ENCODE measurements around the gene RPRD1B. TPM values are rescaled to one million over a fixed set of nuclear protein-coding genes. Genes with fewer than 3 reads are reported as not detected.
"Not testable (repeated sequence)": the region's sequence is repeated elsewhere in the genome, so short reads cannot be mapped to it uniquely, and the experiment has no call there.

Gene RPRD1B
- total RNA-seq, 1 donor from 2014 or later = 84.7 TPM

GRCh38 chr20:37997516-37997915 lies 36.0 kb upstream of the RPRD1B start:
- no peak for ATAC-seq
- intact Hi-C loops (cut with DNase I) = no loop called here

GRCh38 chr20:37999526-38000263 lies 33.9 kb upstream of the RPRD1B start:
- ATAC-seq (no peak), DNase-seq (ENCODE audit: missing footprints) (no peak)
- intact Hi-C loops (cut with DNase I) = no loop called here

More at GRCh38 chr20:37997516-37997915, 36.0 kb upstream of the RPRD1B start:
- no peak for DNase-seq (ENCODE audit: missing footprints)

GRCh38 chr20:38000293-38000692 lies 33.3 kb upstream of the RPRD1B start:
- no peak for ATAC-seq
- intact Hi-C loops (cut with DNase I) = no loop called here
- no peak for DNase-seq (ENCODE audit: missing footprints)

DNA sequence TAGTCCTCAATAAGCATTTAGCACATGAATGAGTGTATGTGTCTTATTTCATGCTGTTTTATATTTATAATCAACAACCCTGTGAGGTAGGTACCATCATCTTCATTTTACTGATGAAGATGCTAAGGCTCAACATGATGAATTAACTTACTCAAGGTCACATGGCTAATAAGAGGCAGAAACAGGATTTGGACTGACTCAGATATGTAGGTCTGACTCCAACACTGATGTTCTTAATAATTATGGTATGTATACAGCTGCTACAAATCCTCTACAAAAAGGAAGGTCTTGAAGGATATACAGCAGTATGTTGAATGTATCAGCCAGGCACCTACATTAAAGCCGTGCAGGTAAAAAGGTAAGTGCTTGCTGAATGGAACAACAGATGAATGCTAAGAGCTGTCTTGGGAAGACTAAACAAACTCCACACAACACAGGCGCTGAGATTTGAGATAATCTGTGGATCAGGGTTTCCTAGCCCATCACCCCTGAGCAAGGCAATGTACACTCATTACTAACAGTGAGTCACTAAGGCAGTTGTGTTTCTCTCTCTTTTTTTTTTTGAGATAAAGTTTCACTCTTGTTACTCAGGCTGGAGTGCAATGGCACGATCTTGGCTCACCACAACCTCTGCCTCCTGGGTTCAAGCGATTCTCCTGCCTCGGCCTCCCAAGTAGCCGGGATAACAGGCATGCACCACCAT lies 32.2 kb upstream of the RPRD1B start:
- ATAC-seq (no peak), DNase-seq (ENCODE audit: missing footprints) (no peak)
- intact Hi-C loops (cut with DNase I) = no loop called here

DNA sequence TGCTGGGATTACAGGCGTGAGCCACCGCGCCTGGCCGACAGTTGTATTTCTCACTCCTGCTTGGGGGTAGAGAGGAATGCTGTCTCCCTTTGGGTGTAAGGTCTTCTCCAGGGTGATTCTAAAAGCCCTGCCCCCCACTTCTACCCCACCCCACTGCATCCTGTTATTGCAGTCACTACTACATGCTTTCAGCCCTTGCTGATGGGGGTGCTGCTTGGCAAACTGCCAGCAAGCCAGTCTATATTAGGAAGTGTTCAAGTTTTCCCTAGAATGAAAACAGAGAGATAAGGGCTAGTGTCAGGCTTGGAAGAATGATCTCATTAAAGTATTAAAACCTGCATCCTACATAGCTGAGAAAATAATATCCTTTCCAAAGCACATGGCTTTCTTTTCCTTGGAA lies 31.6 kb upstream of the RPRD1B start:
- DNase-seq (ENCODE audit: missing footprints) (no peak), ATAC-seq (no peak)
- intact Hi-C loops (cut with DNase I) = no loop called here

GRCh38 chr20:38002422-38002821 lies 31.1 kb upstream of the RPRD1B start:
- intact Hi-C loops (cut with DNase I) = no loop called here
- DNase-seq (ENCODE audit: missing footprints) (no peak), ATAC-seq (no peak)

GRCh38 chr20:38004416-38004815 lies 29.1 kb upstream of the RPRD1B start:
- ATAC-seq = no peak
- intact Hi-C loops (cut with DNase I) = no loop called here
- no peak for DNase-seq (ENCODE audit: missing footprints)

DNA sequence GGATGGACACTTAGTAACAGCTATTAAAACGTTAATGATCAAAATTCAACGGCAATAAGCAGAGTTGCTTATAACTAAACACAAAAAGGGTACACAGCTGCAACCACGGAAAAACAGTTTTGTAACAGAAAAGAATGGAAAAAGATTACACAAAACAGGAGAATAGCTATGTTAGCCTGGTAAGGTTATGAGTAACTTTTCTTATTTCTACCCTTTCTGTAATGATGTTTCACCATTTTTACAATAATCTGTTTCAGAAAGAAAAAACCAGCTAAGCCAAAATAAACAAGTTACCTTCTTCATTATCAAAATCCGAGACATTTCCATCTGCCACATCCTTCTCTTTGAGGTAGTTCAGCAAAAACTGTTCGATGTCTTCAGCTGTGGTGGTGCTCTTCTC lies 27.6 kb upstream of the RPRD1B start:
- no peak for DNase-seq (ENCODE audit: missing footprints)
- intact Hi-C loops (cut with DNase I) = no loop called here
- ATAC-seq = no peak

DNA sequence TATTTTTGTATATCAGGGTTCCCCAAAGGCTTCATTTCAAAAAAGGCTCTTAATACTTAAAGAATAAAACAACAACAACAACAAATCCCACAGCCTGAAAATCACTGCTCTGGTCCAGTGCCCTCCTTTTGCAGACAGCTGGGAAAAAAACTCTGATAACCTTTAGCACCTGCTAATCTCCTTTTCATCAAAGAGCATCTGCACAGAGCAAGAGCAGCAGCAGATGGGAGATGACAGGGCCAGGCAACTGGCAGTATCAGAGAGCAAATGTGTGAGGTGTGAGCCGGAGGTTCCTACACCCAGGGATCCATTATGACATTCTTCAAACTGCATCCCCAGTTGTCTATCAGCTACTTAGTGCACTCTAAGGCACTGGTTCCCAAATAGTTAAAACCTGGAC lies 26.0 kb upstream of the RPRD1B start:
- DNase-seq (ENCODE audit: missing footprints) (no peak), ATAC-seq (no peak)
- intact Hi-C loops (cut with DNase I) = no loop called here

GRCh38 chr20:38008233-38008944 lies 25.2 kb upstream of the RPRD1B start:
- DNase-seq (ENCODE audit: missing footprints) (no peak), ATAC-seq (no peak)
- intact Hi-C loops (cut with DNase I) = no loop called here

- DNase-seq (ENCODE audit: missing footprints); intact Hi-C loops (cut with DNase I); ATAC-seq: not testable (repeated sequence)
These were observed 24.1 kb upstream of the RPRD1B start for GRCh38 chr20:38009416-38009815.

DNA sequence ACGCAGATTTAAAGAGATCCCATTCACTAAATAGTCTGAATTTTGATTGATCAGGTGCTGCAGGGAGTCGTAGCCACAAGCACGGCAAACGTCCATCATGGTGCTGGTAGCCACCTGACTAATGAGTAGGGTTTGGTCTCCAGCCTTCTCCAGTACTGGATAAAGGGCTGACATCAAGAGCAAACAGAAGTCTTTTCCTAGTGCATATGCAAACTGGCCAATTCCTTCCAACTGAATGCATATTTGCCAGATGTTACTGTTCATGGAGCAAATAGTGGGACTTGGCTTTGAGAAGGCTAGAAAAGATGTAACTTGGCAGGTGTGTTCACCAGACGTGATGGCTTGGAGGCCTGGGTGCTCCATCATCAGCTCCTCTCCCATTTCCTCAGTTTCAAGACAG lies 21.9 kb upstream of the RPRD1B start:
- intact Hi-C loops (cut with DNase I) = no loop called here
- DNase-seq (ENCODE audit: missing footprints) = no peak
- no peak for ATAC-seq

DNA sequence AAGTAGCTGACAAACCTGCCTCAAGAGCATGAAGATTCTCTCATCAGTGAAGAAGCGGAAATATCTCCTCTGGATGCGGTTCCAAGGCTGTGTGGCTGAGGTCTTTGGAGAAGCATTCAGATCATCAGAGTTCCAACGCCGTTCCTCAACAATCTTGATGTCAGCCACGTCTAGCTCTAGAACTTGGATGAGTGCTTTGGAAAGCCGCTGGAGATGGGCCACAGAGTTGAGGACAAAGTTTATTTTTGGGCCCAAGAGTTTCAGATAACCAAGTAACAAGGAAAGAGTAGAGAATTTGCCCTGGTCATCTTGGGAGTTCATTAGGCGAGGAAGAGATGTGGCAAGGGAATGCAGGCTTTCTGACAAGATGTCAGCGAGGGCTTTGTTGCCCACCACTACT lies 21.2 kb upstream of the RPRD1B start:
- ATAC-seq = no peak
- intact Hi-C loops (cut with DNase I) = no loop called here

DNA sequence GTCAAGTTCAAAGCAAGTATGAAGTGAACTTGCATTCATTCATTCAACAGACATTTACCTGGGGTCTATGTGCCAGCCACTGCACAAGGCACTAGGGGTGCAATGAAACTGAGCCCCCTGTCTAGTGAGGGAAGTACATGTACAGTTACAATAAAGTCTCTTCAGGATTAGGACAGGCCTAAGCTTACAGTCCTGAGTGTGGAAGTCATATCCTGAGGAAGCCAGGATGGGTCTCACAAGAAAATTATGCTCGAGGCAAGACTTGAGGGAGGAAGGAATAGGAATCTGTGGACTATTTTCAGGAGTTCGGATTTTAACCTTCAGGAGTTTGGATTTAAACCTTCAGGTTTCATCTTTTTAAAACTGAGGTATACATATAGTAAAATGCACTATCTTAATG lies 19.7 kb upstream of the RPRD1B start:
- no peak for DNase-seq (ENCODE audit: missing footprints)

More for the DNA sequence above, 21.2 kb upstream of the RPRD1B start:
- no peak for DNase-seq (ENCODE audit: missing footprints)

GRCh38 chr20:38017959-38018358 lies 15.6 kb upstream of the RPRD1B start:
- intact Hi-C loops (cut with DNase I) = no loop called here
- no peak for DNase-seq (ENCODE audit: missing footprints)
- no peak for ATAC-seq

More for the DNA sequence above, 19.7 kb upstream of the RPRD1B start:
- ATAC-seq = no peak
- intact Hi-C loops (cut with DNase I) = no loop called here

DNA sequence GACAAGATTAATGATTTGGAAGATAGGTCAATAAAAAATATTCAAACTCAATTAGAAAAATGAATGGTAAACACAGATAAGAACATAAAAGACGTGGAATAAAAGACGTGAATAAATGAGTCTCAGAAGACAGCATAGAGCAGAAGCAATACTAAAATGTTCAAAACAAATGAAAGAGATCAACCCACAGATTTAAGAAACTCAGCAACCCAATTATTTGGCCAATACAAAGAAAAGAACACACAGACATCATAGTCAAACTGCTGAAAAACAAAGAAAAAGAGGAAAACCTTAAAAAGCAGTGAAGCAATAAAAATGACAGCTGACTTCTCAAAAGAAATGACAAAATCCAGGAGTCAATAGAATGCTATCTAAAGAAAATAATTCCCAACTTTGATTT lies 15.2 kb upstream of the RPRD1B start:
- intact Hi-C loops (cut with DNase I) = no loop called here
- no peak for ATAC-seq
- DNase-seq (ENCODE audit: missing footprints) = no peak

DNA sequence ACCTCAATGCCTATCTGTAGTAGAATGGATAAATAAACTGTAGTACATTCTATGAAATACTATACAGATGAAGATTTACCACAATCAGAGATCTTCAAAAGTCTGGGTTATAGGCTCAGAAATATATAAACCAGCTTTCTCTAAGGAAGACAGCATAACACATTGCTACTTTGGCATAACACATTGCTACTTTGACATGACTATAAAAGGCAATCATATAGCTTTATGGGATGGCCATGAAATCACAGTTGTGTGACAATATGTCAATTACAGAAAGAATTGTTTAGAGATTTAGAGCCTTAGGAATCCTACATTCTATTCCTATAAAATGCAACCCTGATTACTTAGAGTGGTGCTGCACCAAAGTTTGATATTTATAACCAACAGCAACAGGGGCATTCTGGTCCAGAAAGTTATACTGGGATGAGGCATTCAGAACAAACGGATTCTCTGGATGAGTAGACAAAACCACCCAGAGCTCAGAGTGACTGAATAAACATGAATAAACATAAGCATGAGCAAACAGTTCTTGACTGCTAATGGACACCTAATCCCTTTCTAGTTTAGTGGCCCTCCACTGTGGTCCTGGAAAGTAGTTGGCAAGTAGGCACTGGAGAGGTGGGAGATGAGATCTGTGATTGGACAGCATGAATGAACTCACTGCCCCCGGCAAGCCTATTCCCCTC lies 12.3 kb upstream of the RPRD1B start:
- intact Hi-C loops (cut with DNase I) = no loop called here
- ATAC-seq (no peak), DNase-seq (ENCODE audit: missing footprints) (no peak)

GRCh38 chr20:38023181-38024001 lies 10.2 kb upstream of the RPRD1B start:
- ATAC-seq (no peak), DNase-seq (ENCODE audit: missing footprints) (no peak)
- intact Hi-C loops (cut with DNase I) = no loop called here

- ATAC-seq (no peak), DNase-seq (ENCODE audit: missing footprints) (no peak)
- intact Hi-C loops (cut with DNase I) = no loop called here
These were observed 9.1 kb upstream of the RPRD1B start for GRCh38 chr20:38024496-38024895.

Measured in Right ventricle myocardium inferior (tissue), 1 donor.